ENCODE results near the gene CYP2S1. TPM values are rescaled to one million over a fixed set of nuclear protein-coding genes. Genes with fewer than 3 reads are reported as not detected.

The CYP2S1 gene
- total RNA-seq, 1 experiment from 2014 or later, result 191 TPM

GRCh38 chr19:41235480-41235879 lies 42.5 kb downstream of the CYP2S1 start (continued):
- no peak for TF ChIP-seq AR (CRISPR knock-in tag; IDR thresholded peaks at IDR 0.05)
- no peak for TF ChIP-seq ZNF512 (CRISPR knock-in tag; IDR thresholded peaks at IDR 0.05; ENCODE audit: borderline replicate concordance)
- TF ChIP-seq ZNF138 (CRISPR knock-in tag; conservative IDR thresholded peaks at IDR 0.05), result no peak
- TF ChIP-seq ZNF416 (CRISPR knock-in tag; IDR thresholded peaks at IDR 0.05), result no peak
- no peak for TF ChIP-seq ZBTB21 (CRISPR knock-in tag; IDR thresholded peaks at IDR 0.05; ENCODE audit: borderline replicate concordance)
- no peak for TF ChIP-seq HMGA2 (CRISPR knock-in tag; IDR thresholded peaks at IDR 0.05)
- TF ChIP-seq USF2 (CRISPR knock-in tag; IDR thresholded peaks at IDR 0.05), result no peak
- TF ChIP-seq E2F4 (CRISPR knock-in tag; IDR thresholded peaks at IDR 0.05; ENCODE audit: borderline replicate concordance, low read depth), result no peak
- TF ChIP-seq JUN (CRISPR knock-in tag; IDR thresholded peaks at IDR 0.05), result no peak
- no peak for TF ChIP-seq ZNF121 (CRISPR knock-in tag; IDR thresholded peaks at IDR 0.05)

- no peaks in the 10 kb centered on the region for H3K9me3 Mint-ChIP-seq
- CTCF ChIA-PET, result no interaction called here
- POLR2A ChIA-PET, result no interaction called here
- H3K4me1 Mint-ChIP-seq, result no peaks in the 10 kb centered on the region
- ATAC-seq (no peak), DNase-seq (ENCODE audit: low spot score) (no peak)
- no peak overlapping the region for H3K4me3 Mint-ChIP-seq
- no peak overlapping the region for H3K27ac Mint-ChIP-seq
- no peaks in the 10 kb centered on the region for H3K36me3 Mint-ChIP-seq
- H3K27me3 Mint-ChIP-seq (ENCODE audit: low read depth), result no peaks in the 10 kb centered on the region
- TF ChIP-seq ZBTB21 (CRISPR knock-in tag; IDR thresholded peaks at IDR 0.05; ENCODE audit: borderline replicate concordance) (no peak), SOX15 (CRISPR knock-in tag; IDR thresholded peaks at IDR 0.05) (no peak), SMAD4 (CRISPR knock-in tag; IDR thresholded peaks at IDR 0.05) (no peak), OVOL2 (CRISPR knock-in tag; IDR thresholded peaks at IDR 0.05; ENCODE audit: borderline replicate concordance) (no peak), E2F5 (CRISPR knock-in tag; IDR thresholded peaks at IDR 0.05) (no peak), ELF4 (CRISPR knock-in tag; IDR thresholded peaks at IDR 0.05; ENCODE audit: low read depth) (no peak), ZNF423 (CRISPR knock-in tag; IDR thresholded peaks at IDR 0.05) (no peak), ZNF396 (CRISPR knock-in tag; IDR thresholded peaks at IDR 0.05; ENCODE audit: borderline replicate concordance) (no peak), TP53 (CRISPR knock-in tag; IDR thresholded peaks at IDR 0.05) (no peak), TEAD1 (CRISPR knock-in tag; IDR thresholded peaks at IDR 0.05) (no peak), ETV6 (CRISPR knock-in tag; IDR thresholded peaks at IDR 0.05) (no peak), CREB1 (CRISPR knock-in tag; IDR thresholded peaks at IDR 0.05) (no peak)
Observed at GRCh38 chr19:41238244-41238643, 45.2 kb downstream of the CYP2S1 start.
